ENCODE data around the gene EFNA4. TPM values are rescaled to one million over a fixed set of nuclear protein-coding genes. Genes with fewer than 3 reads are reported as not detected.

The EFNA4 gene
- total RNA-seq, 2 donors from 2014 or later = 1.9 to 2.8 TPM

GRCh38 chr1:155061381-155062150 lies 2.0 kb upstream of the EFNA4 start:
- DNase-seq (ENCODE audit: low spot score) (peak; percentile 71), ATAC-seq (ENCODE audit: insufficient number of reproducible peaks, low FRiP score, low read depth) (no peak)
- Histone ChIP-seq H3K27me3 (replicated peaks; ENCODE audit: insufficient read depth) (no peaks in the 10 kb centered on the region), H3K4me3 (no peak overlapping the region), H3K9me3 (no peaks in the 10 kb centered on the region), H3K4me1 (ENCODE audit: control insufficient read depth in 1 of 2, low read depth in 2 of 2) (peaks cover 18 to 35% of the 10 kb centered on the region in 2 donors), H3K27ac (no peak overlapping the region), H3K36me3 (peaks cover 11% of the 10 kb centered on the region)
- TF ChIP-seq CTCF (IDR thresholded peaks at IDR 0.05) = peak; percentile 99

- no peaks in the 10 kb centered on the region for H3K9me3 ChIP-seq
- ATAC-seq (ENCODE audit: insufficient number of reproducible peaks, low FRiP score, low read depth) = no peak
- no peaks in the 10 kb centered on the region for H3K27me3 ChIP-seq (replicated peaks; ENCODE audit: insufficient read depth)
- no peak overlapping the region for H3K27ac ChIP-seq
- DNase-seq (ENCODE audit: low spot score) = no peak
- H3K36me3 ChIP-seq = peaks cover 11% of the 10 kb centered on the region
- peak overlapping the region; percentile 96 for H3K4me3 ChIP-seq
- no peak for TF ChIP-seq CTCF (IDR thresholded peaks at IDR 0.05)
- H3K4me1 ChIP-seq (ENCODE audit: control insufficient read depth in 1 of 2, low read depth in 2 of 2) = peaks cover 18 to 35% of the 10 kb centered on the region in 2 donors
Measured at GRCh38 chr1:155062151-155062686, 1.3 kb upstream of the EFNA4 start.

- TF ChIP-seq CTCF (IDR thresholded peaks at IDR 0.05) = peak; percentile 68
- no peaks in the 10 kb centered on the region for H3K9me3 ChIP-seq
- H3K27ac ChIP-seq = no peak overlapping the region
- peak overlapping the region; percentile 96 for H3K4me3 ChIP-seq
- H3K36me3 ChIP-seq = peaks cover 11% of the 10 kb centered on the region
- H3K4me1 ChIP-seq (ENCODE audit: control insufficient read depth in 1 of 2, low read depth in 2 of 2) = peaks cover 18 to 35% of the 10 kb centered on the region in 2 donors
- no peak for DNase-seq (ENCODE audit: low spot score)
- H3K27me3 ChIP-seq (replicated peaks; ENCODE audit: insufficient read depth) = no peaks in the 10 kb centered on the region
- ATAC-seq (ENCODE audit: insufficient number of reproducible peaks, low FRiP score, low read depth) = no peak
Measured at GRCh38 chr1:155062702-155063411, 683 bp upstream of the EFNA4 start.

- H3K4me1 ChIP-seq (ENCODE audit: control insufficient read depth in 1 of 2, low read depth in 2 of 2) = peaks cover 18 to 35% of the 10 kb centered on the region in 2 donors
- peak overlapping the region; percentile 96 for H3K4me3 ChIP-seq
- no peak for DNase-seq (ENCODE audit: low spot score)
- no peaks in the 10 kb centered on the region for H3K9me3 ChIP-seq
- H3K36me3 ChIP-seq = peaks cover 4% of the 10 kb centered on the region
- H3K27ac ChIP-seq = no peak overlapping the region
- H3K27me3 ChIP-seq (replicated peaks; ENCODE audit: insufficient read depth) = no peaks in the 10 kb centered on the region
- no peak for TF ChIP-seq CTCF (IDR thresholded peaks at IDR 0.05)
- no peak for ATAC-seq (ENCODE audit: insufficient number of reproducible peaks, low FRiP score, low read depth)
Measured at GRCh38 chr1:155064111-155064831, 731 bp downstream of the EFNA4 start.

All from thoracic aorta (tissue), 2 donors.